Parathyroid adenoma (tissue), 2 donors: ENCODE data around the gene PDS5B.
A peak's percentile ranks its signal among the peaks of the same experiment; 100 is the strongest.

Experiments
- H2AFZ ChIP-seq: fragments of 300-600 bp; sonication (generic); one replicate; pipeline ENCODE4 v1.7.0; 2017; ENCODE audit warnings: antibody characterized with exemption, mild to moderate bottlenecking
- H3K27ac ChIP-seq: fragments of 300-600 bp; sonication (generic); one replicate; pipeline ENCODE4 v1.7.0; 2017
- H3K27me3 ChIP-seq: fragments of 300-600 bp; sonication (generic); one replicate; pipeline ENCODE4 v1.7.0; 2017; ENCODE audit warnings: low read length; ENCODE audit not compliant: control insufficient read depth, insufficient read depth
- H3K36me3 ChIP-seq: fragments of 300-600 bp; sonication (generic); one replicate; pipeline ENCODE4 v1.7.0; 2017; ENCODE audit warnings: low read length; ENCODE audit not compliant: control insufficient read depth, insufficient read depth
- H3K4me1 ChIP-seq: fragments of 300-600 bp; sonication (generic); one replicate; pipeline ENCODE4 v1.7.0; 2017; ENCODE audit warnings: control low read depth
- H3K4me2 ChIP-seq: fragments of 300-600 bp; sonication (generic); one replicate; pipeline ENCODE4 v1.7.0; 2017; ENCODE audit warnings: low read length
- H3K4me3 ChIP-seq: fragments of 300-600 bp; sonication (generic); one replicate; pipeline ENCODE4 v1.7.0; 2017; ENCODE audit warnings: low read depth, low read length
- H3K79me2 ChIP-seq: fragments of 300-600 bp; sonication (generic); one replicate; pipeline ENCODE4 v1.7.0; 2017; ENCODE audit warnings: control low read depth
- H3K9ac ChIP-seq: fragments of 300-600 bp; sonication (generic); one replicate; pipeline ENCODE4 v1.7.0; 2017; ENCODE audit warnings: mild to moderate bottlenecking
- H3K9me3 ChIP-seq: fragments of 300-600 bp; sonication (generic); one replicate; pipeline ENCODE4 v1.7.0; 2017; ENCODE audit warnings: low read length; ENCODE audit not compliant: control insufficient read depth
- TF ChIP-seq, protein P1 (sequence below): fragments of 300-600 bp; sonication (generic); IDR thresholded peaks from one replicate; pipeline ENCODE4 v1.7.0; 2017; ENCODE audit warnings: antibody characterized with exemption, mild to moderate bottlenecking
- donor health status: primary hyperparathyroidism.

The PDS5B gene

GRCh38 chr13:32734511-32734910 lies 148.3 kb downstream of the PDS5B start:
- no peak overlapping the region for H3K27ac ChIP-seq
- no peak overlapping the region for H3K9ac ChIP-seq
- H2AFZ ChIP-seq, result no peak overlapping the region
- H3K4me3 ChIP-seq, result no peak overlapping the region
- no peaks in the 10 kb centered on the region for H3K36me3 ChIP-seq
- no peaks in the 10 kb centered on the region for H3K9me3 ChIP-seq
- no peaks in the 10 kb centered on the region for H3K79me2 ChIP-seq
- no peak overlapping the region for H3K4me2 ChIP-seq
- TF ChIP-seq, protein P1, sequence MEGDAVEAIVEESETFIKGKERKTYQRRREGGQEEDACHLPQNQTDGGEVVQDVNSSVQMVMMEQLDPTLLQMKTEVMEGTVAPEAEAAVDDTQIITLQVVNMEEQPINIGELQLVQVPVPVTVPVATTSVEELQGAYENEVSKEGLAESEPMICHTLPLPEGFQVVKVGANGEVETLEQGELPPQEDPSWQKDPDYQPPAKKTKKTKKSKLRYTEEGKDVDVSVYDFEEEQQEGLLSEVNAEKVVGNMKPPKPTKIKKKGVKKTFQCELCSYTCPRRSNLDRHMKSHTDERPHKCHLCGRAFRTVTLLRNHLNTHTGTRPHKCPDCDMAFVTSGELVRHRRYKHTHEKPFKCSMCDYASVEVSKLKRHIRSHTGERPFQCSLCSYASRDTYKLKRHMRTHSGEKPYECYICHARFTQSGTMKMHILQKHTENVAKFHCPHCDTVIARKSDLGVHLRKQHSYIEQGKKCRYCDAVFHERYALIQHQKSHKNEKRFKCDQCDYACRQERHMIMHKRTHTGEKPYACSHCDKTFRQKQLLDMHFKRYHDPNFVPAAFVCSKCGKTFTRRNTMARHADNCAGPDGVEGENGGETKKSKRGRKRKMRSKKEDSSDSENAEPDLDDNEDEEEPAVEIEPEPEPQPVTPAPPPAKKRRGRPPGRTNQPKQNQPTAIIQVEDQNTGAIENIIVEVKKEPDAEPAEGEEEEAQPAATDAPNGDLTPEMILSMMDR, result no peak
- no peaks in the 10 kb centered on the region for H3K4me1 ChIP-seq
- no peaks in the 10 kb centered on the region for H3K27me3 ChIP-seq

- Histone ChIP-seq H3K79me2 (no peaks in the 10 kb centered on the region), H3K27ac (no peak overlapping the region), H3K9me3 (no peaks in the 10 kb centered on the region), H2AFZ (no peak overlapping the region), H3K4me2 (no peak overlapping the region), H3K9ac (no peak overlapping the region), H3K4me1 (no peaks in the 10 kb centered on the region), H3K27me3 (no peaks in the 10 kb centered on the region), H3K4me3 (no peak overlapping the region), H3K36me3 (no peaks in the 10 kb centered on the region)
- TF ChIP-seq, protein P1, result no peak
Observed at GRCh38 chr13:32735859-32736258, 149.6 kb downstream of the PDS5B start.

- no peaks in the 10 kb centered on the region for H3K4me1 ChIP-seq
- H3K36me3 ChIP-seq, result no peaks in the 10 kb centered on the region
- no peak overlapping the region for H3K4me2 ChIP-seq
- no peaks in the 10 kb centered on the region for H3K9me3 ChIP-seq
- H2AFZ ChIP-seq, result no peak overlapping the region
- TF ChIP-seq, protein P1, result no peak
- no peak overlapping the region for H3K9ac ChIP-seq
- H3K27me3 ChIP-seq, result no peaks in the 10 kb centered on the region
- no peak overlapping the region for H3K27ac ChIP-seq
- H3K79me2 ChIP-seq, result no peaks in the 10 kb centered on the region
- no peak overlapping the region for H3K4me3 ChIP-seq
Observed at GRCh38 chr13:32736648-32737047, 150.4 kb downstream of the PDS5B start.

DNA sequence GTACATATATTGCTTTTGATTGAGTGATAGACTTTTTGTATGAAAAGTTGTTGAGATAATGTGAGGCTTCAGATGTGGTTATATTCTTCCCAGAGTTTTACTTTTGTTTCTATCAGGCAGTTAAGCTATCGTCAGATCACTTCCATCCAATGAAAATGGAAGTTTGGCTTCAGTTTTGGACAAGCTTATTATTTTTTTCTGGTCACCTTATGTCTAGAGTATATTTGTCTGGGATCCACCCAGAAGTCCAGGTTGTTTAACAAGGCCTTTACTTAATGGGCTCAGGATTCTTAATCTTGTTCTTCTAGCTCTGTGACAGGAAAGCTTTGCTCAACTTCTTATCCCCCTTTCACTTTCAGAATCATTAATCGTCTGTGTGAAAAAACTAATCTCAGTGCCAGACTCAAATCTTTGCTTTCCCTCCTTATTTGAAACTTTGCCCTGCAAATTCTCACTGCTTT lies 150.9 kb downstream of the PDS5B start:
- no peaks in the 10 kb centered on the region for H3K4me1 ChIP-seq
- no peak overlapping the region for H3K4me3 ChIP-seq

DNA sequence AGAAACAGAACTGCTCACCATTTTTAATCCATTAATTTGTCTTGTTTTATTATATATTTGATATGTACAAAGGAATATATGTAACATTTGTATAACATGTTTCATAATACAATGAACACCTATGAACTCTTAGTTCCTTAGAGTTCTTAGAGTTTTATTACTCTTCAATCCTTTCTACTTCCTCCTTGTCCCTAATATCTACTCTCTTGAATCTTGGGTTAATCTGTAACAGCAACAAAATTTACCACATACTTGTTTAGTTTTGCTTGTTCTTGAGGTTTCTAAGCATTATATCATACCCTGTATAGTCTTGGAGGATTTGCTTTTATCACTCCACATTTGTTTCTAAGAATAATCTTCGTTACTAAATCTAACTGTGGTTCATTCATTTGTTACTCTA lies 151.4 kb downstream of the PDS5B start:
- no peaks in the 10 kb centered on the region for H3K36me3 ChIP-seq
- no peaks in the 10 kb centered on the region for H3K9me3 ChIP-seq
- H3K4me2 ChIP-seq, result no peak overlapping the region
- H3K4me3 ChIP-seq, result no peak overlapping the region
- no peaks in the 10 kb centered on the region for H3K4me1 ChIP-seq
- TF ChIP-seq, protein P1, result no peak
- no peaks in the 10 kb centered on the region for H3K79me2 ChIP-seq
- H2AFZ ChIP-seq, result no peak overlapping the region
- H3K27me3 ChIP-seq, result no peaks in the 10 kb centered on the region
- H3K27ac ChIP-seq, result peak overlapping the region; percentile 40
- no peak overlapping the region for H3K9ac ChIP-seq

More for the DNA sequence above, 150.9 kb downstream of the PDS5B start:
- no peaks in the 10 kb centered on the region for H3K9me3 ChIP-seq
- no peak overlapping the region for H3K4me2 ChIP-seq
- peak overlapping the region; percentile 40 for H3K27ac ChIP-seq
- H2AFZ ChIP-seq, result peak overlapping the region; percentile 7
- H3K79me2 ChIP-seq, result no peaks in the 10 kb centered on the region
- no peaks in the 10 kb centered on the region for H3K36me3 ChIP-seq
- H3K9ac ChIP-seq, result no peak overlapping the region
- no peaks in the 10 kb centered on the region for H3K27me3 ChIP-seq
- TF ChIP-seq, protein P1, result no peak
